ENCODE measurements around the gene TAF4B. TPM values are rescaled to one million over a fixed set of nuclear protein-coding genes. Genes with fewer than 3 reads are reported as not detected.

Gene TAF4B
- total RNA-seq, 3 donors from 2014 or later (not counting 1 experiment from before 2014, with no cell fraction given): 1.5 to 3.3 (median 1.7) TPM

- Histone ChIP-seq H3K36me3 (ENCODE audit: control insufficient read depth, insufficient read depth, low read length) (no peaks in the 10 kb centered on the region), H3K9me3 (ENCODE audit: control insufficient read depth, insufficient read depth, low read length) (no peaks in the 10 kb centered on the region), H3K27ac (ENCODE audit: low read length) (no peak overlapping the region), H3K4me1 (ENCODE audit: control insufficient read depth, insufficient read depth, low read length) (no peaks in the 10 kb centered on the region), H3K27me3 (ENCODE audit: control insufficient read depth, insufficient read depth, low read length) (no peaks in the 10 kb centered on the region), H3K4me3 (ENCODE audit: low read length) (no peak overlapping the region)
- no peak overlapping the region for H3K4me3 Mint-ChIP-seq
- H3K36me3 Mint-ChIP-seq: no peaks in the 10 kb centered on the region
- intact Hi-C loops (cut with micrococcal nuclease): loop anchor here (5.0 kb wide), 1 partner anchor 413 kb away; no protein-coding TSS in a partner anchor
- no peak for TF ChIP-seq CTCF (IDR thresholded peaks at IDR 0.05)
- H3K27me3 Mint-ChIP-seq (ENCODE audit: low read depth in 2 of 2): no peaks in the 10 kb centered on the region
- DNase-seq: no peak
- H3K27ac Mint-ChIP-seq: no peak overlapping the region
- WGBS (ENCODE audit: insufficient coverage): 89% methylated on average over 2 of the region's 2 CpGs
- no peaks in the 10 kb centered on the region for H3K4me1 Mint-ChIP-seq
- no peaks in the 10 kb centered on the region for H3K9me3 Mint-ChIP-seq
- no peak for ATAC-seq
Measured at GRCh38 chr18:26335156-26335555, 108.9 kb downstream of the TAF4B start.

- WGBS (ENCODE audit: insufficient coverage): 83% methylated on average over 4 of the region's 4 CpGs
Measured at GRCh38 chr18:26335571-26336487, 109.6 kb downstream of the TAF4B start.

GRCh38 chr18:26336572-26336971 is 110.3 kb downstream of the TAF4B start:
- H3K4me3 ChIP-seq (ENCODE audit: low read length): no peak overlapping the region
- Mint-ChIP-seq H3K4me1 (no peaks in the 10 kb centered on the region), H3K27me3 (ENCODE audit: low read depth in 2 of 2) (no peaks in the 10 kb centered on the region), H3K27ac (no peak overlapping the region), H3K4me3 (no peak overlapping the region), H3K9me3 (no peaks in the 10 kb centered on the region), H3K36me3 (no peaks in the 10 kb centered on the region)
- 86% methylated on average over 1 of the region's 1 CpG for WGBS (ENCODE audit: insufficient coverage)
- H3K36me3 ChIP-seq (ENCODE audit: control insufficient read depth, insufficient read depth, low read length): no peaks in the 10 kb centered on the region
- intact Hi-C loops (cut with micrococcal nuclease): loop anchor here (5.0 kb wide), 1 partner anchor 414 kb away; no protein-coding TSS in a partner anchor
- no peak overlapping the region for H3K27ac ChIP-seq (ENCODE audit: low read length)
- no peak for DNase-seq
- ATAC-seq: no peak
- H3K27me3 ChIP-seq (ENCODE audit: control insufficient read depth, insufficient read depth, low read length): no peaks in the 10 kb centered on the region
- no peaks in the 10 kb centered on the region for H3K4me1 ChIP-seq (ENCODE audit: control insufficient read depth, insufficient read depth, low read length)
- H3K9me3 ChIP-seq (ENCODE audit: control insufficient read depth, insufficient read depth, low read length): no peaks in the 10 kb centered on the region
- no peak for TF ChIP-seq CTCF (IDR thresholded peaks at IDR 0.05)

More at GRCh38 chr18:26335571-26336487, 109.6 kb downstream of the TAF4B start:
- no peaks in the 10 kb centered on the region for H3K9me3 Mint-ChIP-seq
- no peak overlapping the region for H3K27ac Mint-ChIP-seq
- no peaks in the 10 kb centered on the region for H3K36me3 Mint-ChIP-seq
- H3K27ac ChIP-seq (ENCODE audit: low read length): no peak overlapping the region
- H3K4me3 ChIP-seq (ENCODE audit: low read length): no peak overlapping the region
- no peaks in the 10 kb centered on the region for H3K4me1 ChIP-seq (ENCODE audit: control insufficient read depth, insufficient read depth, low read length)
- intact Hi-C loops (cut with micrococcal nuclease): loop anchor here (5.0 kb wide), 1 partner anchor 414 kb away; no protein-coding TSS in a partner anchor
- no peak for ATAC-seq
- no peaks in the 10 kb centered on the region for H3K36me3 ChIP-seq (ENCODE audit: control insufficient read depth, insufficient read depth, low read length)
- H3K9me3 ChIP-seq (ENCODE audit: control insufficient read depth, insufficient read depth, low read length): no peaks in the 10 kb centered on the region
- H3K27me3 ChIP-seq (ENCODE audit: control insufficient read depth, insufficient read depth, low read length): no peaks in the 10 kb centered on the region
- no peak for DNase-seq
- TF ChIP-seq CTCF (IDR thresholded peaks at IDR 0.05): no peak
- H3K4me1 Mint-ChIP-seq: no peaks in the 10 kb centered on the region
- no peak overlapping the region for H3K4me3 Mint-ChIP-seq
- no peaks in the 10 kb centered on the region for H3K27me3 Mint-ChIP-seq (ENCODE audit: low read depth in 2 of 2)
